ENCODE results near the gene SERHL2.
"Not testable (repeated sequence)": the region's sequence is repeated elsewhere in the genome, so short reads cannot be mapped to it uniquely, and the experiment has no call there.

Gene SERHL2

GRCh38 chr22:42528591-42529307 lies 25.0 kb upstream of the SERHL2 start:
- Histone ChIP-seq H3K27me3 (ENCODE audit: insufficient read depth, low read depth, severe bottlenecking) (no peaks in the 10 kb centered on the region), H3K36me3 (no peaks in the 10 kb centered on the region), H3K4me3 (ENCODE audit: low read depth, low read length) (no peak overlapping the region), H3K27ac (no peak overlapping the region), H3K9me3 (ENCODE audit: severe bottlenecking) (no peaks in the 10 kb centered on the region)
- no peak for TF ChIP-seq CTCF (IDR thresholded peaks at IDR 0.05; ENCODE audit: low read depth, low read length)
- no peak for DNase-seq

GRCh38 chr22:42529435-42529834 lies 24.3 kb upstream of the SERHL2 start:
- H3K27ac ChIP-seq; H3K9me3 ChIP-seq (ENCODE audit: severe bottlenecking); H3K4me3 ChIP-seq (ENCODE audit: low read depth, low read length); H3K36me3 ChIP-seq; H3K27me3 ChIP-seq (ENCODE audit: insufficient read depth, low read depth, severe bottlenecking); DNase-seq: not testable (repeated sequence)

- H3K4me3 ChIP-seq (ENCODE audit: low read depth, low read length); DNase-seq; H3K36me3 ChIP-seq; H3K27me3 ChIP-seq (ENCODE audit: insufficient read depth, low read depth, severe bottlenecking); H3K9me3 ChIP-seq (ENCODE audit: severe bottlenecking); H3K27ac ChIP-seq: not testable (repeated sequence)
Measured at GRCh38 chr22:42531401-42532084, 22.2 kb upstream of the SERHL2 start.

GRCh38 chr22:42533638-42533977 lies 20.1 kb upstream of the SERHL2 start:
- H3K9me3 ChIP-seq (ENCODE audit: severe bottlenecking) = no peaks in the 10 kb centered on the region
- no peak overlapping the region for H3K4me3 ChIP-seq (ENCODE audit: low read depth, low read length)
- no peaks in the 10 kb centered on the region for H3K27me3 ChIP-seq (ENCODE audit: insufficient read depth, low read depth, severe bottlenecking)
- H3K36me3 ChIP-seq = no peaks in the 10 kb centered on the region
- TF ChIP-seq CTCF (IDR thresholded peaks at IDR 0.05; ENCODE audit: low read depth, low read length) = no peak
- DNase-seq = no peak
- no peak overlapping the region for H3K27ac ChIP-seq

GRCh38 chr22:42535082-42535731 lies 18.5 kb upstream of the SERHL2 start:
- DNase-seq; H3K27me3 ChIP-seq (ENCODE audit: insufficient read depth, low read depth, severe bottlenecking): not testable (repeated sequence)

GRCh38 chr22:42536166-42536565 lies 17.6 kb upstream of the SERHL2 start:
- no peaks in the 10 kb centered on the region for H3K9me3 ChIP-seq (ENCODE audit: severe bottlenecking)
- TF ChIP-seq CTCF (IDR thresholded peaks at IDR 0.05; ENCODE audit: low read depth, low read length) = no peak
- H3K27me3 ChIP-seq (ENCODE audit: insufficient read depth, low read depth, severe bottlenecking) = no peaks in the 10 kb centered on the region
- no peak overlapping the region for H3K4me3 ChIP-seq (ENCODE audit: low read depth, low read length)
- no peaks in the 10 kb centered on the region for H3K36me3 ChIP-seq
- H3K27ac ChIP-seq = no peak overlapping the region
- DNase-seq = no peak

More at GRCh38 chr22:42535082-42535731, 18.5 kb upstream of the SERHL2 start:
- not testable (repeated sequence) for H3K36me3 ChIP-seq; H3K9me3 ChIP-seq (ENCODE audit: severe bottlenecking); H3K27ac ChIP-seq; H3K4me3 ChIP-seq (ENCODE audit: low read depth, low read length)

- H3K36me3 ChIP-seq; H3K27me3 ChIP-seq (ENCODE audit: insufficient read depth, low read depth, severe bottlenecking); H3K4me3 ChIP-seq (ENCODE audit: low read depth, low read length); DNase-seq; H3K27ac ChIP-seq; H3K9me3 ChIP-seq (ENCODE audit: severe bottlenecking): not testable (repeated sequence)
Measured at GRCh38 chr22:42536634-42537033, 17.1 kb upstream of the SERHL2 start.

GRCh38 chr22:42537199-42537831 lies 16.4 kb upstream of the SERHL2 start:
- not testable (repeated sequence) for H3K27me3 ChIP-seq (ENCODE audit: insufficient read depth, low read depth, severe bottlenecking); H3K27ac ChIP-seq; H3K4me3 ChIP-seq (ENCODE audit: low read depth, low read length); H3K9me3 ChIP-seq (ENCODE audit: severe bottlenecking); H3K36me3 ChIP-seq; DNase-seq

- not testable (repeated sequence) for H3K27me3 ChIP-seq (ENCODE audit: insufficient read depth, low read depth, severe bottlenecking); H3K4me3 ChIP-seq (ENCODE audit: low read depth, low read length); DNase-seq; H3K9me3 ChIP-seq (ENCODE audit: severe bottlenecking); H3K27ac ChIP-seq; H3K36me3 ChIP-seq
Measured at GRCh38 chr22:42539236-42539771, 14.5 kb upstream of the SERHL2 start.
